Central memory CD4-positive, alpha-beta T cell (primary cell): ENCODE data around the gene KMT2C.
"Not testable (repeated sequence)": the region's sequence is repeated elsewhere in the genome, so short reads cannot be mapped to it uniquely, and the experiment has no call there.

Source experiments
- DNase-seq: peaks from one replicate; pipeline ENCODE4 v3.0.0; 2022

KMT2C gene

DNA sequence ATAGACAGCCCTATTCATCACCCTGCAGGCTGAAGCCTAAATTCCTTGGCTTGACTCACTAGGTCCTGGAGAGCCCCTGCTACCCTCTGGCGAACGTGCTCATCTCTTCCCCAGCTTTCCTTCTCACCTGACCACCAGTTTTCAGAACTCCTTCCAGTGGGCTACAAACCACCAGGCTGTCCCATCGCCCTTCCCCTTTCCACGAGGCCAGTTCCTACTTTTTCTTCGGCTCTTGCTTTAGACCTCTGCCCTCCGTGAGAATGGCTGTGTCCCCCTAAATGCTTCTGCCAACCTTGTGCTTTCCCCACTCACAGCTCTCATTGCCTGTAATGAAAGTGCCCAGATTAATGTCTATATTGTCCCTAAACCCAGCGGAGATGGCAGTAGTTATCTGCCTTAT, 5.4 kb upstream of the KMT2C start:
- not testable (repeated sequence) for DNase-seq

DNA sequence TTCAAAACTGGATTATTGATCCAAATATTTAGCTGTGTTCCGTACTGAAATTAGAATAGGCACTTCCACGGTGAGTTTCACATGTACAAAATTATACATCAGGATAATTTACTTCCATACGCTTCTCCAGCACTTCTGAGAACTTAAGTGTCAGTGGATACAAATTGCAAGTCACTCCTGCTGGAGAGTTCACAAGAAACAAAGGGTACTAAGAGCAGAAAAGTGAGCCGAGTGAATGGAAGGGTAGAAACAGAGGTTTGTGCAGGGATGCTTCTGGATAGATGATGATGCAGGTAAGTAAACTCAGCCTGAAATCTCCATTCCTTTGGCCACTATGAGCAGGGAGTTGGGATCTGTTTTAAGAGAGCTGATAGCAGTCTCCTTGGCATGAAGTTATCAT, 2.2 kb upstream of the KMT2C start:
- not testable (repeated sequence) for DNase-seq

DNA sequence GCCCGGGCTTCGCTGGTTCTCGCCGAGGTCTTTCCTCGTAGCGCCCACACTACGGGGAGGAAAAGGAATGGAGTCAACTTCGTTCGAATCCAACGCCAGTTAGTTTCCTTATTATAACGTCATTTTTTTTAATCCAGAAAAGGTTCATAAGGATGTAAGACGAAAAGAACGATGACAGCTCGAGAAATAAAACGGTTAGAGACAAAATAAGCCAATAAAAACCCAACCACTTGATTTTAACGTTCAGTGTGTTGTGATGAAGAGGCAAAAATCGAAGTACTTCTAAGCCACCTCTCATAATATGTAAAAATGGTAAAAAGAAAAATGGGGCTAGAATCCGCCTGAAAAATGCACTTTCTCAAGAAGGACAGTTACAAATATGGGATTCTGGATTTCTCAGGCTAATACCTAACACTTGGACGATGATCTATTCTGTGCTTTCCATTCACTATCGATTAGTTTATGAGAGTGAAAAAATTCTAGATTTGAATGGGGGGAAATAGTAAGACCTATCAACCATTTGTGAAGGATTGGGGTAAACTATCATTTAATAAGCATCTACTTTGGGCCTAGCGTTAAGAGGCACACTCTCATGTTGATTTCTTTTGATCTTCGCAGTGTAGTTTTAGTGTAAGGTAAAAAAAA, 1.2 kb upstream of the KMT2C start:
- not testable (repeated sequence) for DNase-seq

DNA sequence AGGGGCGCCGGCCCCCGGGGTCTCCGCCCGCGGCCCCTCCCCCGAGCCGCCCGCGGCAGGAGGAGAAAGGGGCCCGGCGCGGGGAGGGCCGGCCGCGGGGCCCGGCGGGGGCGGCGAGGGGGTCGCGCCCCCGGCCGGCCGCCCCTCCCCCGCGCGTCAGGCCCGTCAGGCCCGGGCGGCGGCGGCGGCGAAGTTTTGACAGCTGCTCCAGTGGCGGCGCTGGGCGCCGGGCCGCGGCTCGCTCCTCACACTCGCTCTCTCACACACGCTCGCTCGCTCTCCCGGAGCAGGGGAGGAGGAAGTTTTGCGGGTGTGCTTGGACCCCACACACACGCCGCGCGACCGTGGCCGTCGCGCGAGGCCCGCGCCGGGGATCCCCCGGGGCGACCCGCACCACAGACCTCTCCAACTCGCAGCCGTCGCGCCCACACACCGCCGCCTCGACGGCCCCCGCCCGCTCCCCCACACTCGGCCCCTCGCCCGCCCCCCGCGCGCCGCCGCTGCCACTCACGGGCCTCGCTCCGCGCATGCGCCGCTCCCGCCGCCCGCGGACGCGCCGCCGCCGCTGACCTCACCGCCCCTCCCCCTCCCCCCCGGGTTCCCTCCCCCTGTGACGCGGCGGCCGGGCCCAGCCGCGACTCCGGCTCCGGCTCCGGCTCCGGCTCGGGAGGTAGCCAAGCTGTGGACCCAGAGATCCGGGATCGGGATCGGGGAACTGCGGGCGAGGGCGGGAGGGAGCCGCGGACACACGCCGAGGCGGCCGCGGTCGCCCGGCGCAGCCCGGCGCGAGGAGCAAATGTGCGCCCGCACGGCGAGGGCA, 518 bp upstream of the KMT2C start:
- DNase-seq, result peak; percentile 86

DNA sequence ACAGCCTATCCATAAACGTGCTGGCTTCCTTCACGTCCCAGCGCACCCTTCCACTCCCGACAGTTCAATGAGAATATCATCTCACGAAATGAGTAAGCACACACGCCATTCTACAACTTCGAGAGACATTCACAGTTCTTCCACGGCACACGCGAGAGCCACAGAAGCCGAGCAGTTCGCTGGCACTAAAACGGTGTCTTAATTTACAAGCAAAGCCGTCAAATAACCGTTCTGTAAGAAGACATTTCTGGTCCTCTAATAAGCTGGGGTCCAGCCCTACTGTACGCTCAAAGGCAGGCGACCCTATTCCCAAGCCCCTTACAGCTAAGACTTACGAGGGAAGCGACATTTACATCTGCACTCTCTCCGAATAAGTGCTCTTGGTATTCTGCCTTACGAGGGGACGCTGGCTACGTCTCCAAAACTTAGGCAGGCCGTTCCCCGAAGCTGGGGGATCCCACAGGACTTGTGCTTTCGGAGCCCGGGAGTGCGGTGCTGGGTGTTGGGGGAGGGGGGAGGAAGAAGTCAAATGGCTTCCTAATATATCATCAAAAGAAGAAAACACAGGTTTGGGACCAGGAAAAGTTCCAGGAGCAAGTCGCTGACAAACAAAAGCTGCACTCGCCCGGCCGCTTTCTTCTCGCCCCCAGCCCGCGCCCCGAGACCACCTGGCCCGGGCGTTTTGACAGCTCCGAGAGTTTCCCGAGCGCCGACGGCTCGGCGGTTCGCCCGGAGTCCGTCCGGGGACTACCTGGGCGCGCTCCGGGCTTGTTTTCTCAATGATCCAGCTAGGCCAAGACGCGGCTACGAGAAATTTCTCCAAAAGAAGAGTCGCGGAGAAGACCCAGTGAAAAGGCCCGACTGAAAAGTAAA, 1.1 kb downstream of the KMT2C start:
- DNase-seq, result peak; percentile 32

DNA sequence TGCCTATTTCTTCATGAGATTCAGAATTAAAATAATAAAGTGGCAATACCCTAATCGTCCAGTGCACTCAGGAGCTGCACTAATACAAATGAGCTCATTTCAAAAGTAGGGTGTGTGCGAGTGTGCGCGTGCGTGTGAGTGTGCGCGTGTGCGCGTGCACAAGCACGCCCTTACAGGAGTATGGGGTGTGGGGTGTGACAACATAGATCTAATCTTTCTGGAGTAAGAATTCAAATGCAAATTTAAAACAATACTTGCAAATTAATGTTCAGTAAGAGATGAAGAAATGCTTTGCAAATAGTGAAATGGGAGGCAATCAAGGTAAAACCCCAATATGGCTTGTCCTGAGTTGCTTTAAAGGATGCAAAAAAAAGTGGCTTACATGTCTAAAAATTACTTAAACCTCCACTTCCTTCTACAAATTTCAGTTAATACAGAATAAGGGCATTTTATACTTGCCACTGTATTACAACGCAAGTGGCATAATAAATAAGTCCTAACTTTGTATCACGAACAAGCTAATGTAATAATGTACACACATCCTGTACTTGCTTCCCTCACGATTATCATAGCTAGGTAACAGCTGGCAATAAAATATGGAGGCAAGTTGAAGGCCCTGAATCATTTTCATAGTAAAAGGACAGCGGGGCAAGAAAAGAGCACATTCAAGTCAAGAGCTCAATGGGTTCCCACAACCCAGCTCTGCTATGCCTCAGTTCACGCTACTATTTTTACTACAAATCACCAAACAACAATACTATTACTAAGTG, 1.9 kb downstream of the KMT2C start:
- peak; percentile 71 for DNase-seq

DNA sequence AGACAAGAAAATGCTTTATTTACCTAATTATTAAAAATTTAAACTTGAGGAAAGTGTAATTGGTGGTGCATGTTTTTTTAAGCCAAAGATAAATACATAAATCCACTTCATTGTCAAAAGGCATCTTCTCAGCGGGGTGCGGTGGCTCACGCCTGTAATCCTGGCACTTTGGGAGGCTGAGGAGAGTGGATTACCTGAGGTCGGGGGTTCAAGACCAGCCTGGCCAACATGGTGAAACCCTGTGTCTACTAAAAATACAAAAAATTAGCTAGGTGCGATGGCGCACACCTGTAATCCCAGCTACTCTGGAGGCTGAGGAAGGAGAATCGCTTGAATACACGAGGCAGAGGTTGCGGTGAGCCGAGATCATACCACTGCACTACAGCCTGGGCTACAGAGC, 3.1 kb downstream of the KMT2C start:
- not testable (repeated sequence) for DNase-seq

DNA sequence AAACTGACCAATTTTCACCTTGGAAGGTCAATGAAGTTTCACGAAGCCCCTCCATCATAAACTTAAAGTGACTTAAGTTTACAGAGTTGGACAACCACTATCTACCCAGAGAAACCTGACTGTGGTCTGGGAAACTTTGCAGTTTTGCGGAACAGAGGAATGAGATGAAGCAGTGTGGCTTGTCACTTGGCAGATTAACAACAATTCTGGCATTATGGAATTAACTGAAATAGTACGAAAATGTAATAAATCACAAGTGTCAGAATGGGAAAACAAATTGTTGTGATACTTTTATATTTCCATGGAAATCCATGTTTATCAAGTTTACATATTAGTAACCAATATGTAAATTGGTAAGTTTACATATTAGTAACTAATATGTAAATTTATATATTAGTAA, 4.9 kb downstream of the KMT2C start:
- DNase-seq, result no peak

DNA sequence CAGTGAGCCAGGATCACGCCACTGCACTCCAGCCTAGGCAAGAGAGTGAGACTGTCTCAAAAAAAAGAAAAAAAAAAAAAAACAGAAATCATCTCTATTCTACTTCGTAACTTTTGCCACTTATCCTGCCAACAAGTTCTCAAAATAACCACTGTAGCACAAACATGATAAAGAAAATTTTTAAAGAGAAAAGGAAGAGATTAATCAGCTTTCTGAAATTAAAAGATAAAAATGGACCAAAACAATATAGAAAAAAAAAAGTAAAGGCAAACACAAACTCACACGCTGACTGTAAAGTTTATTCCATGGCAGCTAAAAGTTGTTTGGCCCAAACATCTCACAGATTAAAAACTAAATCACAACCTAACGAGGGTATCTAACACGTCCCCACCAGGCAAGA, 5.7 kb downstream of the KMT2C start:
- not testable (repeated sequence) for DNase-seq

DNA sequence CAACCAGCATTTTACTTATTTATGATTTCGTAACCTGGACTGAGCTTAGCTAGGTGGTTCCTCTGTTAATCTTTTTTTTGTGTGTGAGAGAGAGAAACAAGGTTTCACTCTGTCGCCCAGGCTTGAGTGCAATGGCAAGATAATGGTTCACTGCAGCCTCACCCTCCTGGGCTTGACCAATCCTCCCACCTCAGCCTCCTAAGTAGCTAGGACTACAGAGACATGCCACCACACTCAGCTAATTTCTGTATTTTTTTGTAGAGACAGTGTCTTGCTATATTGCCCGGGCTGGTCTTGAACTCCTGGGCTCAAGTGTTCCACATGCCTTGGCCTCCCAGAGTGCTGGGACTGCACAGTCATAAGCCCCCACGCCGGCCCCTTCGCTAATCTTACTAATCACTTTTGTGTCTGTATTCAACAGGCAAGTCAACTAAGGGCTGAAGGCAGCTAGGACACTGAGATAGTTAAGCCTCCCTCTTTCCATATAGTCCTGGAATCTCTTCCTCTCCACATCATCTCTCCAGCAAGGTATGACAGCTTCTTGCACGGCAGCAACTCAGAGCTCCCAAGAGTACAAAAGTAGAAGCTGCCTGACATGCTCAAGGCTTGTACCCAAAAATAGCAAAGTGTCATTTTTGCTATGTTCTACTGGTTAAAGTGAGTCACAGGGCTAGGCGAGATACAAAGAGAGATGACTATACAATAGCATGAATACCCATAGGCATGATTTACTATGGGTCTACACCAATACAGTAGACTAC, 11.3 kb downstream of the KMT2C start:
- DNase-seq, result no peak

DNA sequence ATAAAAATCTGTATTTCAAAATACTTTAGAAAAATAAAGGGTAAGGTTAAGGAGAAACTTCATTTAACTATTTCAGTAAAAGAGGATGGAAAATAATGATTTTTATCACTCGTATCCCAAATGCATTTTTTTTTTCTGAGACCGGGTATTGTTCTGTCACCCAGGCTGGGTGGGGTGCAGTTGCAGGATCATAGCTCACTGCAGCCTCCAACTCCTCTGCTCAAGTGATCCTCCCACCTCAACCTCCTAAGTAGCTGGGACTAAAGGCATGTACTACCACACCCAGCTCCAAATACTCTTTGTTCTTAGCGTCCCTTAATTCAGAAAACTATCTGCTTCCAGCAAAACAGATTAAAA, 11.8 kb downstream of the KMT2C start:
- no peak for DNase-seq

DNA sequence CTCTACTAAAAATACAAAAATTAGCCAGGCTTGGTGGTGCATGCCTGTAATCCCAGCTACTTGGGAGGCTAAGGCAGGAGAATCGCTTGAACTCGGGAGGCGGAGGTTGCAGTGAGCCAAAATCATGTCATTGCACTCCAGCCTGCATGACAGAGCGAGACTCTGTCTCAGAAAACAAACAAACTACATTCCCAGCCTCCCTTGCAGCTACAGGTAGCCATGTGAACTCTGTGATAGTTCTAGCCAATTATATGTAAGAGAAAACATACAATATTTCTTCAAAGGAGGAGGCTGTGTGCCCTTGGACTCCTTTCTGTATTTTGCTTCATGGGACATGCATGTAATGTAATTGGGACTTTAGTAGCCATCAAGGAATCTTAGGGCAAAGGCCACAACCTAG, 12.6 kb downstream of the KMT2C start:
- not testable (repeated sequence) for DNase-seq

DNA sequence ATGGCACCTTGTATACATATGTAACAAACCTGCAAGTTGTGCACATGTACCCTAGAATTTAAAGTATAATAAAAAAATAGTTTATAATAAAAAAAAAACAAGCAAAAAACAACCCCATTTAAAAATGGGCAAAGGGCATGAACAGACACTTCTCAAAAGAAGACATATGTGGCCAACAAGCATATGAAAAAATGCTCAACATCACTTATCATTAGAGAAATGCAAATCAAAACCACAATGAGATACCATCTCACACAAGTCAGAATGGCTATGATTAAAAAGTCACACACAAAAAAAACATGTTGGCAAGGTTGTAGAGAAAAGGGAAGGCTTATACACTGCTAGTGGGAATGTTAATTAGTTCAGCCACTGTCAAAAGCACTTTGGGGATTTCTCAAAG, 14.9 kb downstream of the KMT2C start:
- not testable (repeated sequence) for DNase-seq

DNA sequence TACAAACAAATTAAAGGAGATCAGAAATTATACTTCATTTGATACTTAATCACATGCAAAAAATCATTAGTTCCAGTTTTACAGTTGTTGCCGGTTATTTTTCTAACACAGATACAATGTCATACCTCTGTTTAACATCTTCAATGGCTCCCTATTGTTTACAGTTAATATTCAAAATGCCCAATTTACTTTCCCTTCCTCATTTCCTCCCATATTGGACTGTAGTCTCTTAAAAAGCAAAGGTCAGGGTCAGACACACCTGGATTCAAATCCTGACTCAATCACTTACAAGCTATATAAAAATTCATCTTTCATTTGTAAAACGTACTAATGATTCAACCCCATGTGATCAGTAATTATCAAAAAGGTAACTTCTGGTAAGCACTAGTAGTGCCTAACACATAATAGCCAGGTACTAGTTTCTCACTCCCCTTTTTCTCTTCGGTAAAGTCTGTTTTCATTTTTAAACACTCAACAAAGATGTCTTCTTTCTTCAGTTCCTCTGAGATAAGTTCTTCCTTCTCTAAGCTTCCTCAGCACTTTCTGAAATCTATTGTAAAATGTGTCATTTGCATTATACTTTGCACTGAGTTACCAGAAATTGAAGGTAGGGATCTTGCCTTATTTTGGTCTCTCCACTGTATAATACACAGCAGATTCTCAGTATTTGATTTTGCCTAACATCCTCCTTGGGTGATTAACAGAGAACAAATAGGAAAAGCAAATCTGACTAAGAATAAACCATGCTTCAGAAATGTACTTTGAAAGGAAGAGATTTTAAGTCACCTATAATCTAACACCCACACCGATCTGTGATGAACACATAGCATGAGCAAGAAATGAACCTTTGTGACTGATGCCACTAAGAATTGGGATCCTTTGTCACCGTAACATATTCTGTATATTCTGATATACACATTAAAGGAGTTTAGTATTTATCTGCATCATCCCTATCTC, 16.1 kb downstream of the KMT2C start:
- DNase-seq, result no peak

DNA sequence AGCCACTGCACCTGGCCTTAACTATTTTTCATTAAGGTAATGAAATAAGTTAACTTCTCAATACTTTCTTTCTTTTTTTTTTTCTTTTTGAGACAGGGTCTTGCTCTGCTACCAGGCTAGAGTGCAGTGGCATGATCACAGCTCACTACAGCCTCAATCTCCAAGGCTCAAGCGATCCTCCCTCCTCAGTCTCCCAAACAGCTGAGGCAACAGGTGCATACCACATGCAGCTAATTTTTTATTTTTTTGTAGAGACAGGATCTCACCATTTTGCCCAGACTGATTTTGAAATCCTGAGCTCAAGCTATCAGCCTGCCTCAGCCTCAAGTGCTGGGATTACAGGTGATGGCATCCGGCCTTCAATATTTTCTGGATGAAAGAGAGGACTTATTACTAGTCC, 21.0 kb downstream of the KMT2C start:
- no peak for DNase-seq

DNA sequence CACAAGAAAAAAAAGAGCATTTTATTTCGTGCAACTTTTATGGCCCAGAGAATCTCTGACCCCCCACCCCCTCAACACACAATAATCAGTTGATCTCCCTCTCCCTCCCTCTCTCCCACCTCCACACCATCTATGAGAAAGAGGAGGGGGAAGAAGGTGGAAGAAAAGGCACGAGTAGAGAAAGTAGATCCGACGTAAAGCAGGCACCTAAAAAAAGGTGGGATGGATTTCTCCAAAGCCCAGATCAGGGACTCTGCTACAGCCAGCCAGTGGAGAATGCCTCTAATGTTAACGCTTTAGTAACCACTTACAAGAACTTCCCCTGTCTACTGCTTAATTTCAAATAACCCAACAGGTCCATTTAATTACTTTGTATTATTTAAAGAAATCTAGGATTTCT, 24.4 kb downstream of the KMT2C start:
- DNase-seq, result no peak

DNA sequence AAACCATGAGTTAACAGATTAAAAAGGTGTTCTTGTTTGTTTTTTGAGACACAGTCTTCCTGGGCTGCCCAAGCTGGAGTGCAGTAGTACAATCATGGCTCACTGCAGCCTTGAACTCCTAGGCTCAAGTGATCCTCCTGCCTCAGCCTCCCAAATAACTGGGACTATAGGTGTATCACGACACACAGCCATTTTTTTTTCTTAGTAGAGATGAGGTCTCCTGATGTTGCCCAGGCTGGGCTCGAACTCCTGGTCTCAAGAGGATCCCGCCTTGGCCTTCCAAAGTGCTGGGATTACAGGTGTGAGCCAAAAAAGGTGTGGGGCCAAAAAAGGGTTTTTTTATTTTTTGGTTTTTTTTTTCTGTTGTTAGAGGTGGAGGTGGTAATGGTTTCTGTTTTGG, 29.3 kb downstream of the KMT2C start:
- no peak for DNase-seq

DNA sequence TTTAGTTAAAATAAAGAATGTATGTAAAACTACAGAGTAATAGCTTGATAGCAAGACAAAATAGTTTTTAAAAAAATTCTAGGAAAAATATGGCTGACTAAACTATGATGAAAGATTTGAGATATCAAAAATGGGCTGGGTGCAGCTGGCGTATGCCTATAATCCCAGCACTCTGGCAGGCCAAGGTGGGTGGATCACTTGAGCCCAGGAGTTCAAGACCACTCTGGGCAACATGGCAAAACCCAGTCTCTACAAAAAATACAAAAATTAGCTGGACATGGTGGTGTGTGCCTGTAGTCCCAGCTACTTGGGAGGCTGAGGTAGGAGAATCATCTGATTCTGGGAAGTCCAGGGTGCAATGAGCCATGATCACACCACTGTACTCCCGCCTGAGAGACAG, 29.8 kb downstream of the KMT2C start:
- DNase-seq, result not testable (repeated sequence)

DNA sequence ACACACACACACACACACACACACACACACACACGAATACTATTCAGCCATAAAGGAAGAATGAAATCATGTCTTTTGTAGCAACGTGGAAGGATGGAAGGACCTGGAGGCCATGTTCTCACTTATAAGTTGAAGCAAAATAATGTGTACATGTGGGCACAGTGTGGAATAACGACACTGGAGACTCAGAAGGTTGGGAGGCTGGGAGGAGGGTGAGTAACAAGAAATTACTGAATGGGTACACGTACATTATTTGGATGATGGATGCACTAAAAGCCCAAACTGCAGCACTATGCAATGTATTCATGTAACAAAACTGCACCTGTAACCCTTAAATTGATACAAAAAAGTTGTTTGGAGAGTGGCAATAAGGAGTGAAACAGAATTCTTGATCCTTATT, 32.1 kb downstream of the KMT2C start:
- DNase-seq, result no peak

DNA sequence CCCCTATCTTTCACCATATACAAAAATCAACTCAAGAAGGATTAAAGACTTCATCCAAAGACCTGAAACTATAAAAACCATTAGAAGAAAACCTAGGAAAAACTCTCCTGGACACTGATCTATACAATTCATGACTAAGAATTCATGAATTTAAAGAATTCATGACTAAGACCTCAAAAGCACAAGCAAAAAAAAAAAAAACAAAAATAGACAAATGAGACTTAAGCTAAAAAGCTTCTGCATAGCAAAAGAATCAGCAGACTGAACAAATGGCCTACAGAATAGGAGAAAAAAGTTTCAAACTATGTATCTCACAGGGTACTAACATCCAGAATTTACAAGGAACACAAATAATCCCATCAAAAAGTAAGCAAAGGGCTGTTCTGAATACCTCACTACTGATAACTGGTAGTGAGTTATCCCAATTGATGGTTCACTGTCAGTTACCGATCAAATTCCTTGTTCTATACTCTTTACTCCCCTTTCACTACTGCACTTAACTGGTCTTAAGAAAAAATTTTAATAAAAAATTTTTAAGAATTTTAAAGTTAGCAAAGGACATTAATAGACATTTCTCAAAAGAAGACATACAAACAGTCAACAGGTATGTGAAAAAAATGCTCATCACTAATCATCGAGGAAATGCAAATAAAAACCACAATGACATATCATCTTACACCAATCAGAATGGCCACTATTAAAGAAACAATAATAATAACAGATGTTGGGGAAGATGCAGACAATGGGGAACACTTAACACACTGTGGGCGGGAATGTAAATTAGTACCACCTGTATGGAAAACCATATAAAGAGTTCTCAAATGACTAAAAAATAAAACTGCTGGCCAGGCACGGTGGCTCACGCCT, 33.2 kb downstream of the KMT2C start:
- no peak for DNase-seq
